ENCODE results near the gene PTPRN2. TPM values are rescaled to one million over a fixed set of nuclear protein-coding genes. Genes with fewer than 3 reads are reported as not detected.

The PTPRN2 gene
- polyA plus RNA-seq, 1 experiment: 0.02 TPM

DNA sequence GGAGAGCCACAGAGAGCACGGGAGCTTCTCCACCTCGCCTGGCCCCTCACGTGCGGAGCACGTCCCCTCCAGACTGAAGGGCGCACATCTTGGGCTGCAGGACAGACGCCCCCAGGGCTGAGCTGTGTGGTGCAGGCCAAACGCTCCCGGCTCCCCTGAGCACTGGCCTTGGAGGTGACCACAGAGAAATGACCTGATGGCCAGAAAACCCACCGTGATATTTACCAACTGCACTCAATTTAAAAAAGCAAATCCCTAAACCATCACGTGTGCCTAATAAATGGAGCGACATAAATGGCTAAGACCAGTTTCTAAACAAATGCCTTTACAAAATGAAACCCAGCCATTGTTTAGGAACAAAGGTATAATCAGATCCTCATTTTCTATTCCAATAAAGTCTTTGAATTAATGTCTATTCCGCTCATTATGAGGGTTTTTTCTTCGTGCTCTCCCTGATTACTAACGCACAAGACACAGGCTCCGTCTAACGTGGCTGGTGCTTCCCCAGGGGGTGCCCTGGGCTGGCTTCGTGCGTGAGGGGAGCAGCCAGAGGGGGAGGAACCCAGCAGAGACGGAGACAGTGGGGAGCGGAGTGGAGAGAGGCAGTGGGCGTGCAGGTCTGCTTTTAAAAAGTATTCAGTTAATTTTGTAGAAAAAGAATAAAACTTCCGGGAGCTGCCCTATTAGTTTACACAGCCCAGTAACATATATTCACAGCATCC is 1060.5 kb downstream of the PTPRN2 start:
- TF ChIP-seq, protein P1, sequence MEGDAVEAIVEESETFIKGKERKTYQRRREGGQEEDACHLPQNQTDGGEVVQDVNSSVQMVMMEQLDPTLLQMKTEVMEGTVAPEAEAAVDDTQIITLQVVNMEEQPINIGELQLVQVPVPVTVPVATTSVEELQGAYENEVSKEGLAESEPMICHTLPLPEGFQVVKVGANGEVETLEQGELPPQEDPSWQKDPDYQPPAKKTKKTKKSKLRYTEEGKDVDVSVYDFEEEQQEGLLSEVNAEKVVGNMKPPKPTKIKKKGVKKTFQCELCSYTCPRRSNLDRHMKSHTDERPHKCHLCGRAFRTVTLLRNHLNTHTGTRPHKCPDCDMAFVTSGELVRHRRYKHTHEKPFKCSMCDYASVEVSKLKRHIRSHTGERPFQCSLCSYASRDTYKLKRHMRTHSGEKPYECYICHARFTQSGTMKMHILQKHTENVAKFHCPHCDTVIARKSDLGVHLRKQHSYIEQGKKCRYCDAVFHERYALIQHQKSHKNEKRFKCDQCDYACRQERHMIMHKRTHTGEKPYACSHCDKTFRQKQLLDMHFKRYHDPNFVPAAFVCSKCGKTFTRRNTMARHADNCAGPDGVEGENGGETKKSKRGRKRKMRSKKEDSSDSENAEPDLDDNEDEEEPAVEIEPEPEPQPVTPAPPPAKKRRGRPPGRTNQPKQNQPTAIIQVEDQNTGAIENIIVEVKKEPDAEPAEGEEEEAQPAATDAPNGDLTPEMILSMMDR (IDR thresholded peaks at IDR 0.05; ENCODE audit: low read depth, low read length): no peak
- H3K9me3 ChIP-seq (ENCODE audit: control insufficient read depth, insufficient read depth, low read length): peaks cover 68% of the 10 kb centered on the region
- ChIA-PET CTCF (no interaction called here), POLR2A (no interaction called here)
- no peak overlapping the region for H3K27ac ChIP-seq (ENCODE audit: low read depth, low read length)
- H3K4me3 ChIP-seq (ENCODE audit: low read depth, low read length): no peak overlapping the region
- DNase-seq (ENCODE audit: low read depth, low spot score): no peak
- H3K27me3 ChIP-seq (ENCODE audit: control insufficient read depth, insufficient read depth, low read length): no peaks in the 10 kb centered on the region

DNA sequence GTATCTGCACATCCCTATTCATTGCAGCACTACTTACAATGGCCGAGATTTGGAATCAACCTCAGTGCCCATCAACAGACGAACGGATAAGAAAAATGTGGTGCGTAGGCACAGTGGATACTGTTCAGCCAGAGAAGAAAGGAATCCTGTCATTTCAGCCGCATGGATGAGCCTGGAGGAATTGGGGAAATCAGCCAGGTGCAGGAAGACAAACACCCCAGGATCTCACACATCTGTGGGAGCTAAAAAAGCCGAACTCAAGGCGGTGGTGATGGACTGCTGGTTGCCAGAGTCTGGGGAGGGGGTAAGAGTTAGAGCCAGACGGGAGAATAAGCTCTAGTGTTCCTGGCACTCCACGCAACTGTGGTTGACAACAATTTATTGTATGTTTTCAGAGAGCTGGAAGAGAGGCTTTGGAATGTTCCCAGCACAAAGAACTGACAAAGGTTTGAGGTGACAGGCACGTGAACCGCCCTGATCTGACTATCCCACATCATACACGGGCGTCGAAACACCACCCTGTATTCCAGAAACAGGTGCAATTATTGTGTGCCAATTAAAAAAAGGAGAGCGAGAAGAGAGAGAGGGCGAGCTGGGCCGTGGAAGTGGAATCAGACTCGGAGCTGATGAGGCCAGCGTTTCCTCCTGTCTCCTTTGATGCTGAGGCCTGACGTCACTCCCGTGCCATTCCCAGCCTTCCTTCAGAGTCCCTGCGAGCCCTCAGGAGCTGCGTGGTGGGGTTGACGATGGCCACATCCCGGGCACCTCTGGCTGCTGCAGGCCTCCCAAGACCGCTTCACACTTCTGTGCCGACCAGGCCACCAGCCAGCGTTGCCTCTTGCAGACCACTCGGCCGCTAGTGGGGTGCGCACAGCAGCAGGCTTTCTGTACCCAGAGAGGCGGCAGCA is 1061.4 kb downstream of the PTPRN2 start:
- ChIA-PET CTCF (no interaction called here), POLR2A (no interaction called here)
- H3K4me3 ChIP-seq (ENCODE audit: low read depth, low read length): no peak overlapping the region
- TF ChIP-seq, protein P1 (IDR thresholded peaks at IDR 0.05; ENCODE audit: low read depth, low read length): no peak
- DNase-seq (ENCODE audit: low read depth, low spot score): no peak
- no peaks in the 10 kb centered on the region for H3K27me3 ChIP-seq (ENCODE audit: control insufficient read depth, insufficient read depth, low read length)
- H3K27ac ChIP-seq (ENCODE audit: low read depth, low read length): no peak overlapping the region
- peaks cover 76% of the 10 kb centered on the region for H3K9me3 ChIP-seq (ENCODE audit: control insufficient read depth, insufficient read depth, low read length)

DNA sequence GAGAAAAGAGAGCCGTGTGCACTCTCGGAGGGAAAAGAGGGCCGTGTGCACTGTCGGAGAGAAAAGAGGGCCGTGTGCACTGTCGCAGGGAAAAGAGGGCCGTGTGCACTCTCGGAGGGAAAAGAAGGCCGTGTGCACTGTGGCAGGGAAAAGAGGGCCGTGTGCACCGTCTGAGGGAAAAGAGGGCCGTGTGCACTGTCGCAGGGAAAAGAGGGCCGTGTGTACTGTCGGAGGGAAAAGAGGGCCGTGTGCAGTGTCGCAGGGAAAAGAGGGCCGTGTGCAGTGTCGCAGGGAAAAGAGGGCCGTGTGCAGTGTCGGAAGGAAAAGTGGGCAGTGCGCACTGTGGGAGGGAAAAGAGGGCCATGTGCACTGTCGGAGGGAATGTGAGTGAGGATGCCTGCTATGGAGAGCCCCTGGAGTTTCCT is 1062.1 kb downstream of the PTPRN2 start:
- DNase-seq (ENCODE audit: low read depth, low spot score): no peak
- H3K9me3 ChIP-seq (ENCODE audit: control insufficient read depth, insufficient read depth, low read length): peaks cover 84% of the 10 kb centered on the region
- ChIA-PET POLR2A (no interaction called here), CTCF (no interaction called here)
- no peak overlapping the region for H3K27ac ChIP-seq (ENCODE audit: low read depth, low read length)
- no peak overlapping the region for H3K4me3 ChIP-seq (ENCODE audit: low read depth, low read length)
- no peaks in the 10 kb centered on the region for H3K27me3 ChIP-seq (ENCODE audit: control insufficient read depth, insufficient read depth, low read length)
- TF ChIP-seq, protein P1 (IDR thresholded peaks at IDR 0.05; ENCODE audit: low read depth, low read length): no peak

DNA sequence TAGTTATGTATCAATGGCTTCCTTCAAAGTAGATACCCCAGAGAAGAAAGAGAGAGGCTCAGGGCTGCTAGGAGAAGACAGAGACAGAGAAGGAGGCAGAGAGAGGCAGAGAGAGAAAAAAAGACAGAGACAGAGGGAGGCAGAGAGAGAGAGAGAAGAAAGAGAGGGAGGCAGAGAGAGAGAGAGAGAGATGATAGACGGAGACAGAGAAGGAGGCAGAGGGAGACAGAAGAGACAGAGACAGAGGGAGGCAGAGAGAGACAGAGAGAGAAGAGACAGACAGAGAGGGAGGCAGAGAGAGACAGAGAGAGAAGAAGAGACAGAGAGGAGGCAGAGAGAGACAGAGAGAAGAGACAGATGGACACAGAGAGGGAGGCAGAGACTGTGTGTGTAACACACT is 1062.9 kb downstream of the PTPRN2 start:
- Histone ChIP-seq H3K4me3 (ENCODE audit: low read depth, low read length) (no peak overlapping the region), H3K27me3 (ENCODE audit: control insufficient read depth, insufficient read depth, low read length) (no peaks in the 10 kb centered on the region), H3K9me3 (ENCODE audit: control insufficient read depth, insufficient read depth, low read length) (peaks cover 86% of the 10 kb centered on the region), H3K27ac (ENCODE audit: low read depth, low read length) (no peak overlapping the region)
- no peak for DNase-seq (ENCODE audit: low read depth, low spot score)
- TF ChIP-seq, protein P1 (IDR thresholded peaks at IDR 0.05; ENCODE audit: low read depth, low read length): no peak
- ChIA-PET CTCF (no interaction called here), POLR2A (no interaction called here)
